Dendritic cell treated with granulocyte-macrophage colony-stimulating factor and Interleukin-4, amounts not matched to agents 40 ng/mL and 50 ng/mL, for 4 days (primary cell): ENCODE measurements around the gene B9D1.
A peak's percentile ranks its signal among the peaks of the same experiment; 100 is the strongest.

Experiments
- H3K27ac Mint-ChIP-seq: one replicate; pipeline ENCODE4 v1.8.0; 2022; ENCODE audit warnings: mild to moderate bottlenecking, mixed read lengths
- H3K27me3 Mint-ChIP-seq: one replicate; pipeline ENCODE4 v1.8.0; 2022; ENCODE audit warnings: mild to moderate bottlenecking, mixed read lengths
- H3K36me3 Mint-ChIP-seq: one replicate; pipeline ENCODE4 v1.8.0; 2022; ENCODE audit warnings: low read depth, mixed read lengths
- H3K4me1 Mint-ChIP-seq: one replicate; pipeline ENCODE4 v1.8.0; 2022; ENCODE audit warnings: low read depth, mixed read lengths
- H3K4me3 Mint-ChIP-seq: one replicate; pipeline ENCODE4 v1.8.0; 2022; ENCODE audit warnings: mild to moderate bottlenecking, moderate library complexity, mixed read lengths
- H3K9me3 Mint-ChIP-seq: one replicate; pipeline ENCODE4 v1.8.0; 2022; ENCODE audit warnings: mixed read lengths
- intact Hi-C: fragments of 100-400 bp; cut with micrococcal nuclease; formaldehyde crosslinking; loops from one replicate; pipeline ENCODE4 v1.15.0; 2022

The B9D1 gene

DNA sequence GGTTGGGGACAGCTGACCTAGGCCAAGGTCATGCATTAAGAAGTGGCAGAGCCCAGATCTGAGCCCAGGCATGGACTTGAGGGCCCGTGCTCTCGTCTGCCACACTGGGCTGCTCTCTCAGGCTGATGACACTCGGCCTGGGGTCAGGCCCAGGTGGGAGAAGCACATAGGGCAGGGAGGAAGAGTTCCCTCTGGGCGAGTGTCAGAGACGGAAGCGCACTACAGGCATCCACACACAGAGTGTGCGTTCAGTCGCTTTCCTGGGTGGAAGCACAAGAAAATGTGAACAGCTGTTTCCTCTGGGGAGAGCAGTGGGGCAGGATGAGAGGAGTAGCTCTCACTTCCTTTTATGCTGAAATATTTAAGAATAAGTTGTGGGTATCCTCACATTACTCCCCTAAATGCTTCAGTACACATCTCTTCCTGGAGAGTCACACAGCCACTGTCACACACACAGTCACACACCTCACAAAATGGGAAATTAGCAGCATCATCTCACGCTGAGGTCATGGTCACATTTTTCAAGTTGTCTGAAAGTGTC is 59.7 kb downstream of the B9D1 start:
- no peak overlapping the region for H3K4me3 Mint-ChIP-seq
- peak overlapping the region; percentile 83 for H3K27ac Mint-ChIP-seq
- intact Hi-C loops, result no loop called here

DNA sequence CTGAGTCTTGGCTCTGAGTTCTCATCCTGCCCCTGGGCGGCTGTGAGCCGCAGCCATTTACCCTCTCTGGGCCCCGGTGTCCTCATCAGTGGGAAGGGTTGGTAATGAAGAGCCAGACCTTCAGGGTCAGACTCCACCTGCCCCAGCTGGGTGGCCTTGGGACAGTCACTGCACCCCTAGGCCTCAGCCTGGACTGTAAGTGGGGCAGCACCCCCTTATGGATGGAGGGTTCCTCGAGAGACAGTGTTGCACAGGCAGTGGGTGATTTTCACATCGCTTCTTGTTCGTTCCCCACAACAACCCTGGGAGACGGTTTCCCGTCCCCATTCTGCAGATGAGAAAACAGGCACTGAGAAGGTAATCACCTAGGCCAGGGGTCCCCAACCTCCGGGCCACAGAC is 60.5 kb downstream of the B9D1 start:
- Mint-ChIP-seq H3K4me3 (no peak overlapping the region), H3K9me3 (no peaks in the 10 kb centered on the region), H3K4me1 (peaks cover 65% of the 10 kb centered on the region), H3K36me3 (peaks cover 7% of the 10 kb centered on the region), H3K27ac (peak overlapping the region; percentile 42), H3K27me3 (peaks cover 60% of the 10 kb centered on the region)
- intact Hi-C loops, result no loop called here

More for the DNA sequence above, 59.7 kb downstream of the B9D1 start:
- Mint-ChIP-seq H3K36me3 (peaks cover 7% of the 10 kb centered on the region), H3K27me3 (peaks cover 65% of the 10 kb centered on the region), H3K9me3 (no peaks in the 10 kb centered on the region), H3K4me1 (peaks cover 65% of the 10 kb centered on the region)

DNA sequence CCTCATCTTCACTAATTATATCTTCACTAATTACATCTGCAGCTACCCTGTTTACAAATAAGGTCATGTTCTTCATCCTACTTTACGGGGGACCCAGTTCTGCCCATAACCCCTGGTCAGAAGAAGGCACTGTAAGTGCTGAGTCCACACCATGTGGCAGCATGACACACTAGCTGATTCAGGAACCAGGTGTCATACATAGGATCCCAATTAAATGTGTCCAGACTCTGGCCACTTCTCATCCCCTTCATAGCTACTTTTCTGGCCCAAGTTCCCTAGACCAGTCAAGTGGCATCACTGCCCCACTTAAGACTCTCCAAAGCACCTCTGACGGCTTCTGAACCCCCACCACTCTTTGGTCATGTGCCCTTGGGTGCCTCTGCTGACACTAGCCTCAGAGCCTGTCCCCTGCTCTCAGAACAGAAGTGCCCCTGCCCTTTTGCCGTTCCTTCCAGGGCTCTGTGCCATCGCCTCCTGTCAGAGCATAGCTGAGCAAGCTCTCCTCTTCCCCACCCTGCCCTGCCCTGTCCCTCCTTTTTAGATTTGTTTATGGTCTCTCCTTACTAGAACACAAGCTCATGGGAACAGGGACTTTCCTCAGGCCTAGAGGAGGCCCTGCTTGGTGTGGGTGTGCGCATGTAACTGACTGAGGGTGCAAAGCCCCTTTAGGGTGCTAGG is 61.1 kb downstream of the B9D1 start:
- intact Hi-C loops, result no loop called here
- H3K36me3 Mint-ChIP-seq, result peaks cover 7% of the 10 kb centered on the region
- no peak overlapping the region for H3K4me3 Mint-ChIP-seq
- H3K9me3 Mint-ChIP-seq, result no peaks in the 10 kb centered on the region
- peaks cover 56% of the 10 kb centered on the region for H3K27me3 Mint-ChIP-seq
- H3K27ac Mint-ChIP-seq, result peak overlapping the region; percentile 42
- H3K4me1 Mint-ChIP-seq, result peaks cover 65% of the 10 kb centered on the region

DNA sequence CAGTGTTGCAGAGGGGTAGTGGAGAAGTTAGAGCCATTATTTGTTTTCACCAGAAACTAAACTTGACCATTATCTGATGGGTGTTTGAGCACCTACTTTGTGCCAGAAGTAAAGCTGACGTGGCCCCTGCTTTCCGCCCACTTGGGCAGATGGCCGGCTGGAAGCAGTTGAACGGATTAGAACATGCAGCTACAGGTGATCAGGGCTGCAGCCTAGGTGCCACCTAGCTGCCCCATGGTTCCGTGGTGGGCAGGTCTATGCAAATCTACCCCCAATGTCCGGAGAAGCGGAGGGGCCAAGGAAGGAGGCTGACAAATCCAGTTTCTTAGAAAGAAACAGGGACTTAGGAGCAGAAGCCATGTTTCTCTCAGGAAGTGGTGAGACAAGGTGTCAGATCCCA is 62.7 kb downstream of the B9D1 start:
- peaks cover 65% of the 10 kb centered on the region for H3K4me1 Mint-ChIP-seq
- intact Hi-C loops, result no loop called here
- H3K27me3 Mint-ChIP-seq, result peaks cover 52% of the 10 kb centered on the region
- H3K27ac Mint-ChIP-seq, result no peak overlapping the region
- H3K9me3 Mint-ChIP-seq, result no peaks in the 10 kb centered on the region
- peaks cover 7% of the 10 kb centered on the region for H3K36me3 Mint-ChIP-seq
- no peak overlapping the region for H3K4me3 Mint-ChIP-seq

DNA sequence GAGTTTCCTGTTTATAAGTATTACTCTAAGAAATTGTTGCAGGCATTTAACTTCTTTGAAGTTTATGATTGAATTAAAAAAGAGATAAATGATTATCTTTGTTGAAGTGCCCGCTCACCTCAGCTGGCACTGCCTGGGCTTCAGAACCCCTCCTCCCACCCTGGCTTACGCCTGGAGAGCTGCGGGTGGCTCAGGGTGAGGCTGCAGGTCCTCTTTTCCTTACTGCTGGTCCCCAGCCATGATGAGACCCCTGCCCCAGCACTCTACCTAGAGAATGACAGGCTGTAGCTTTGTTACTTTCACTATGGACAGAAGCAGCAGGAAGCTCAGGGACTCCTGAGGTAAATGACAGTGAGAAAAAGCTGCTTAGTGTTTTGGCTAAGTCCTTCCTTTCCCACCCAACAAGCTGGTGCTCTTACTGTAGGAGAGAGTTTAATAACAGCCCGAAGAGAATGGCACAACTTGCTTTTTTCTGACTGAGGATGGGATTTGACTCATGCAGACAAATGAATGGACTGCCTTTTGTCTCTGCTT is 63.2 kb downstream of the B9D1 start:
- H3K27ac Mint-ChIP-seq, result no peak overlapping the region
- peaks cover 65% of the 10 kb centered on the region for H3K4me1 Mint-ChIP-seq
- no peak overlapping the region for H3K4me3 Mint-ChIP-seq

DNA sequence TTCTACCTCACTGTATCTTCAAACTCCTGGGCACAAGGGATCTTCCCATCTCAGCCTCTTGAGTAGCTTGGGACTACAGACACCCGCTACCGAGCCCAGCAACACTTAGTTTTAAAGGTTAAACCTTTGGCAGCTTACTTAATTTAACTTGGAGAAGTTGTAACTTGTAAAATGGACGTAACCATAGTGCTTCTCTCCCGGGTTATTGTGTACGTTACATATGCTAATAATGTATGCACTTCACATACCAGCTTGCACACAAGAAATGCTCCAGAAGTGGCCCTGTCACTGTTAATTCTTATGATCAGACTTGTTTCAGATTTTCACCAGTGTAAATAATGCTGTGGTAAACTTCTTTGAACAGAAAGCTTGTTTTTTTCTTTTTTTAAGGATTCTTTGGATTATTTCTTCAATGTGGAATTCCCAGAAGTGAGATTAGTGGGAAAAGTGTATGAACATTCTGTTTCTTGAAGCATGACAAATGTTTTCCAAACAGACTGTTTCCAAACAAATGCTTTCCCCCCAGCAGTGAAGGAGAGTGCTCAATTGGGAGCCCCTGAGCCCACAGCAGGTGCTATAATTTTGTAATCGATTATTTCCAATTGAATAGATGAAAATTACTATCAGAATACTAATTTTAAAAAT is 63.8 kb downstream of the B9D1 start:
- no peak overlapping the region for H3K27ac Mint-ChIP-seq
- H3K4me3 Mint-ChIP-seq, result no peak overlapping the region
- no peaks in the 10 kb centered on the region for H3K9me3 Mint-ChIP-seq
- H3K4me1 Mint-ChIP-seq, result peaks cover 59% of the 10 kb centered on the region
- peaks cover 7% of the 10 kb centered on the region for H3K36me3 Mint-ChIP-seq
- intact Hi-C loops, result no loop called here
- peaks cover 53% of the 10 kb centered on the region for H3K27me3 Mint-ChIP-seq

More for the DNA sequence above, 63.2 kb downstream of the B9D1 start:
- H3K36me3 Mint-ChIP-seq, result peaks cover 7% of the 10 kb centered on the region
- H3K27me3 Mint-ChIP-seq, result peaks cover 51% of the 10 kb centered on the region
- intact Hi-C loops, result no loop called here
- H3K9me3 Mint-ChIP-seq, result no peaks in the 10 kb centered on the region

DNA sequence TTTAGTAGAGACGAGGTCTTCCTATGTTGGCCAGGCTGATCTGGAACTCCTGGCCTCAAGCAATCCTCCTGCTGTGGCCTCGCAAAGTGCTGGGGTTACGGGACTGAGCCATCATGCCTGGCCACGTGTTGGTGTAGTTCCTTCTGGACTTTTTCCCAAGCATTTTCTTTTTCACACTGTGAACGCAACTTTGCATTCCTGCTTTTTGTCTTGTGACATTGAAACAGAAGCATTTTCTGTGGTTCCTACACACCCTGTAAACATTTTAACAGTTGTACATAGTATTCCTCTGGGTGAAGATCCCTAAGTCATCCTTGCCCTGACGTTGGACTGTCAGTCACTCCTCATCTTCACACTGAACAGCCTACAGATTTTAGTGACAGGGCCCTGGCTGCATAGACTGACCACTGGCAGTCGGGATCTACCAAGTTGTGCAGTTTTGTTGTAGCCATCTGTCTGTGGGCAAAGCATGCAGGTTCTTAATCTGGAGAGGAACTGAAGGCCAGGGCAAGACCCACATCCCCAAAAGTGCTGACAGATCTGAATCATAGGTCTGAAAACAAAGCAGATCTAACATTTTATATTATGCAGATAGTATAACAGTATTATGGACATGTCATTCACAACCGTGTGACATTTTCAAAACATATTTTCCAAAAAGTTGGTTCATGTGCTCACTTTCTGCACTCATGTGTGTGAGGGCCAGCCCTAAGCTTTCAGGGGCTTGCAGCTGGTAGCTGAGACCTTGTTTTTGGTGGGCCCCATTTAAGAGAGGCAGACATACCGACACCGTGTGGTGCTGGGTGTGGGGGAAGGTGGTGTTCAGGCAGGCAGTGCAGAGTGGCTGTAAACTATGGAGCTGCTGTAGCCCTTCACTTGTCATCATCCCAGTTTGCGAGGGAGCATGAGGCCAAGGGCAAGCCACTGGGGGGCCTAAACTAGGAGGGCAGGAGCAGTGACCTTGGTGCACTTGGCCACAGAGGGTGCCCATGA is 65.4 kb downstream of the B9D1 start:
- Mint-ChIP-seq H3K4me1 (peaks cover 49% of the 10 kb centered on the region), H3K27me3 (peaks cover 60% of the 10 kb centered on the region), H3K9me3 (no peaks in the 10 kb centered on the region), H3K36me3 (peaks cover 11% of the 10 kb centered on the region), H3K4me3 (no peak overlapping the region), H3K27ac (peak overlapping the region; percentile 80)
- intact Hi-C loops, result no loop called here

DNA sequence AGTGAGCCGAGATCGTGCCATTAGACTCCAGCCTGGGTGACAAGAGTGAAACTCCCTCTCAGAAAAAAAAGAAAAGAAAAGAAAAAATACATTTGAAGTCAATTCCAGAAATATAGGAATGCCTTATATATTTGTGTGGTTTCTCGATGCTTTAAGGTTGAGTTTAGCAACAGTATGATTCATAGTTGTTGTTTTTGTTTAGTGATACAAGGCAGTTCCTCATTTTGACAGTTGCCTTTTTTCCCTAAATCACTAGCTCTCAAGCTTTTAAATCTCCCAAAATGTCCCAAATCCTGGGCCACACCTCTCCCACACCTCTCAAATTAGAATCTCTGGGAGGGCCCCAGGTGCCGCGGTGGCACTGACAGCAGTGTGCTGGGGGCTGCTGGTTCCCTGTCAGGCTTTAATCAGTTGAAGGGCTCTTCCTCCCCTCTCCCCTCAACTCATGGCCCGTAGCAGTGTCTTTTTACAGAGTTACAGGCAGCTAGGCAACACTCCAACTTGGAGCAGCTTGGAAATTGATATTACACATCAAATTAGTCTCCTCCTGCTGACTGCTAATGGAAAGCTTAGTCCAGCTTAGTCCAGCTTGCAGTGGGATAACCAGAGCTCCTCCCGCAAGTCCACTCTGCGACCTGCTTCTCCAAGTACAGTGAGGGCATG is 66.9 kb downstream of the B9D1 start:
- H3K27me3 Mint-ChIP-seq, result peaks cover 57% of the 10 kb centered on the region
- H3K4me3 Mint-ChIP-seq, result peak overlapping the region; percentile 39
- H3K4me1 Mint-ChIP-seq, result peaks cover 54% of the 10 kb centered on the region
- no peaks in the 10 kb centered on the region for H3K9me3 Mint-ChIP-seq
- H3K27ac Mint-ChIP-seq, result peak overlapping the region; percentile 79
- peaks cover 24% of the 10 kb centered on the region for H3K36me3 Mint-ChIP-seq
- intact Hi-C loops, result no loop called here

DNA sequence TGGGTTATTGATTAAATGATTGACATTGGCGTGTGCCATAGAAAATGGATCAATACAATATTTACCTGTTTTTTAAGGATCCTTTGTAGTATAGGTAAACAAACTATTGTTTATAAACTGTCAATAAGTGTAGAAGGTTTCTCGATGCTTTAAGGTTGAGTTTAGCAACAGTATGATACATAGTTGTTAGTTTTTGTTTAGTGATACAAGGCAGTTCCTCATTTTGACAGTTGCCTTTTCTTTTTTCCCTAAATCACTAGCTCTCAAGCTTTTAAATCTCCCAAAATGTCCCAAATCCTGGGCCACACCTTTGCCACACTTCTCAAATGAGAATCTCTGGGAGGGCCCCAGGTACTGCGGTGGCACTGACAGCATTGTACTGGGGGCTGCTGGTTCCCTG is 68.1 kb downstream of the B9D1 start:
- H3K27ac Mint-ChIP-seq, result peak overlapping the region; percentile 79
- intact Hi-C loops, result no loop called here
- H3K27me3 Mint-ChIP-seq, result peaks cover 48% of the 10 kb centered on the region
- H3K36me3 Mint-ChIP-seq, result peaks cover 19% of the 10 kb centered on the region
- H3K9me3 Mint-ChIP-seq, result no peaks in the 10 kb centered on the region
- H3K4me1 Mint-ChIP-seq, result peaks cover 66% of the 10 kb centered on the region
- H3K4me3 Mint-ChIP-seq, result no peak overlapping the region
